ENCODE results near the gene GPR87. TPM values are rescaled to one million over a fixed set of nuclear protein-coding genes. Genes with fewer than 3 reads are reported as not detected.

GPR87 gene
- total RNA-seq, 1 donor from 2014 or later, result 2.9 TPM

- Mint-ChIP-seq H3K27ac (peak overlapping the region; percentile 27), H3K4me1 (peaks cover 35% of the 10 kb centered on the region), H3K27me3 (ENCODE audit: low read depth) (no peaks in the 10 kb centered on the region), H3K9me3 (no peaks in the 10 kb centered on the region), H3K36me3 (no peaks in the 10 kb centered on the region), H3K4me3 (no peak overlapping the region)
- no peak for TF ChIP-seq CTCF (IDR thresholded peaks at IDR 0.05; ENCODE audit: unreplicated experiment)
- DNase-seq (ENCODE audit: low spot score in 2 of 2, unreplicated experiment in 2 of 2), result no peak
Measured at GRCh38 chr3:151293127-151293526, 23.5 kb downstream of the GPR87 start.

GRCh38 chr3:151290673-151291072 is 25.9 kb downstream of the GPR87 start:
- H3K27ac Mint-ChIP-seq, result no peak overlapping the region
- peaks cover 36% of the 10 kb centered on the region for H3K4me1 Mint-ChIP-seq
- no peaks in the 10 kb centered on the region for H3K36me3 Mint-ChIP-seq
- H3K27me3 Mint-ChIP-seq (ENCODE audit: low read depth), result no peaks in the 10 kb centered on the region
- H3K4me3 Mint-ChIP-seq, result no peak overlapping the region
- no peaks in the 10 kb centered on the region for H3K9me3 Mint-ChIP-seq
- TF ChIP-seq CTCF (IDR thresholded peaks at IDR 0.05; ENCODE audit: unreplicated experiment), result no peak
- DNase-seq (ENCODE audit: low spot score in 2 of 2, unreplicated experiment in 2 of 2), result no peak

GRCh38 chr3:151289445-151289844 is 27.2 kb downstream of the GPR87 start:
- no peaks in the 10 kb centered on the region for H3K36me3 Mint-ChIP-seq
- DNase-seq (ENCODE audit: low spot score in 2 of 2, unreplicated experiment in 2 of 2), result no peak
- no peak for TF ChIP-seq CTCF (IDR thresholded peaks at IDR 0.05; ENCODE audit: unreplicated experiment)
- no peak overlapping the region for H3K4me3 Mint-ChIP-seq
- no peaks in the 10 kb centered on the region for H3K27me3 Mint-ChIP-seq (ENCODE audit: low read depth)
- H3K27ac Mint-ChIP-seq, result no peak overlapping the region
- peaks cover 36% of the 10 kb centered on the region for H3K4me1 Mint-ChIP-seq
- H3K9me3 Mint-ChIP-seq, result no peaks in the 10 kb centered on the region

- H3K36me3 Mint-ChIP-seq, result no peaks in the 10 kb centered on the region
- no peak for DNase-seq (ENCODE audit: low spot score in 2 of 2, unreplicated experiment in 2 of 2)
- no peak for TF ChIP-seq CTCF (IDR thresholded peaks at IDR 0.05; ENCODE audit: unreplicated experiment)
- H3K4me3 Mint-ChIP-seq, result no peak overlapping the region
- H3K4me1 Mint-ChIP-seq, result peaks cover 48% of the 10 kb centered on the region
- peak overlapping the region; percentile 12 for H3K27ac Mint-ChIP-seq
- H3K9me3 Mint-ChIP-seq, result no peaks in the 10 kb centered on the region
- no peaks in the 10 kb centered on the region for H3K27me3 Mint-ChIP-seq (ENCODE audit: low read depth)
Measured at GRCh38 chr3:151285940-151286339, 30.7 kb downstream of the GPR87 start.

DNA sequence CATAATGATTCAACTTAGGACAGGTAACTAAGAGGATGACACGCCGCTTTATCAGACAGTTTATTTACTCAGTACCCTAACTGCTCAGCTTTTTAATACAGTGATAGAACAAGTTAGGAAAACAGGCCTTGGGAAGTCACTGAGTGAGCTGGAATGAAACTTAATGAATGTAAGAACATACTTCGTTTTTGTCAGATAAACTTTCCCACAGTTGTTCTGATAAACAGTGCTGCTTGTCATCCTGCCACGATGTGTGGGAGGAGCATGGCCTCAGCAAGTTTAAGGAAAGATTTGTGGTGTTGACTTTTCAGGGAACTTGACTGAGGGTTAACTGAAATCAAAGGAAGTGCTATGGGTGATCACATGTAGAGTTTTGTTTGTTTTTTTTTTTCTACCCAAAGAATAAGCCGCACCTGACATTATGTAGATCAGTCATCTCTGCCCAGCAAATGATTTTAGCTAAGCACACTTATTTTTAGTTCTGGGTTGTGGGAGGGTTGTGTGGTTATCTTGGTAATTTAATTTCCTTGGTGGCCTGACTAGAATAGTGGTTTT is 32.6 kb downstream of the GPR87 start:
- no peaks in the 10 kb centered on the region for H3K27me3 Mint-ChIP-seq (ENCODE audit: low read depth)
- H3K4me3 Mint-ChIP-seq, result no peak overlapping the region
- H3K9me3 Mint-ChIP-seq, result no peaks in the 10 kb centered on the region
- DNase-seq (ENCODE audit: low spot score in 2 of 2, unreplicated experiment in 2 of 2), result no peak
- peak overlapping the region; percentile 70 for H3K27ac Mint-ChIP-seq
- TF ChIP-seq CTCF (IDR thresholded peaks at IDR 0.05; ENCODE audit: unreplicated experiment), result no peak
- no peaks in the 10 kb centered on the region for H3K36me3 Mint-ChIP-seq
- peaks cover 44% of the 10 kb centered on the region for H3K4me1 Mint-ChIP-seq

DNA sequence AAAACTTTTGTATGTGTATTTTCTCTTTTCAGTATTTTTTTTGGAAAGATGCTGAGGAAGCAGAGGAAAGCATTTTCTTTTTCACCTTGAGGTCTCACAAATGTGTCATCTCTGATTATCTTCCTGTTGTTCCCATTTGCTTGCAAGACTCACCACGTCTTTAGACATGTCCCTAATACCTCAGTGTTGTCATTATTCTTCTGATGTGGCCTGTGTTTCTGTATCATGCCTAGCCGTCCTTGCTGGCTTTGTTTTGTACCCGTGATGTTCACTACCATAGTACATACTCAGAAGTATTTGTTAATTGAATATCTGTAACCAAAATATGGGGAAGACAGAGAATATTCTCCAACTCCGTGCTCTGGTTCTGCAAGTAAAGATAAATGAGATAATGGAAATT is 33.2 kb downstream of the GPR87 start:
- H3K27me3 Mint-ChIP-seq (ENCODE audit: low read depth), result no peaks in the 10 kb centered on the region

More for the DNA sequence above, 33.2 kb downstream of the GPR87 start:
- no peaks in the 10 kb centered on the region for H3K36me3 Mint-ChIP-seq
- peaks cover 43% of the 10 kb centered on the region for H3K4me1 Mint-ChIP-seq
- no peaks in the 10 kb centered on the region for H3K9me3 Mint-ChIP-seq
- peak overlapping the region; percentile 17 for H3K27ac Mint-ChIP-seq
- no peak for TF ChIP-seq CTCF (IDR thresholded peaks at IDR 0.05; ENCODE audit: unreplicated experiment)
- no peak overlapping the region for H3K4me3 Mint-ChIP-seq
- no peak for DNase-seq (ENCODE audit: low spot score in 2 of 2, unreplicated experiment in 2 of 2)
